Neural cell (in vitro differentiated cells): Measurements from ENCODE around the gene RNF4.

Experiments used
- CTCF ChIP-seq: fragments of 450-650 bp; IDR thresholded peaks from 2 replicates; pipeline ENCODE4 v1.5.1; 2014; ENCODE audit warnings: antibody characterized with exemption, mild to moderate bottlenecking, moderate library complexity; ENCODE audit not compliant: poor library complexity, severe bottlenecking
- EP300 ChIP-seq: fragments of 450-650 bp; conservative IDR thresholded peaks from 2 replicates; pipeline ENCODE4 v1.6.1; 2014; ENCODE audit warnings: antibody characterized with exemption, mild to moderate bottlenecking, moderate library complexity; ENCODE audit not compliant: poor library complexity, severe bottlenecking
- EZH2 ChIP-seq: fragments of 200-600, 300-800 bp; shearing (Covaris generic), sonication (generic); IDR thresholded peaks from 2 replicates; pipeline ENCODE4 v1.6.1; 2014; ENCODE audit warnings: antibody characterized with exemption, low read length, borderline replicate concordance, mild to moderate bottlenecking; ENCODE audit not compliant: insufficient read depth, poor library complexity, severe bottlenecking
- MXI1 ChIP-seq: fragments of 450-650 bp; conservative IDR thresholded peaks from 2 replicates; pipeline ENCODE4 v1.6.1; 2014; ENCODE audit warnings: antibody characterized with exemption, mild to moderate bottlenecking; ENCODE audit not compliant: poor library complexity, severe bottlenecking
- POLR2AphosphoS5 ChIP-seq: IDR thresholded peaks from 2 replicates; pipeline ENCODE4 v1.6.1; 2012
- RAD21 ChIP-seq: fragments of 450-650 bp; conservative IDR thresholded peaks from 2 replicates; pipeline ENCODE4 v1.6.1; 2014; ENCODE audit warnings: antibody characterized with exemption, mild to moderate bottlenecking, moderate library complexity

GRCh38 chr4:2461246-2461960, 7.5 kb upstream of the RNF4 start:
- TF ChIP-seq CTCF (no peak), EZH2 (no peak), POLR2AphosphoS5 (no peak), MXI1 (no peak), RAD21 (no peak), EP300 (no peak)
